Activated B cell treated with CpG ODN at 0.5 μM for 24 hours (primary cell): ENCODE measurements around the gene ME1. TPM values are rescaled to one million over a fixed set of nuclear protein-coding genes. Genes with fewer than 3 reads are reported as not detected.

ENCODE experiments used
- ATAC-seq: fragments of 200-7000 bp; cut with Tn5 transposase; one replicate; pipeline ENCODE4 v1.10.0; 2021; ENCODE audit warnings: low read depth, mild to moderate bottlenecking, moderate library complexity
- CTCF ChIA-PET: fragments of 350-600 bp; sonication (Branson Sonifier 250); formaldehyde crosslinking; loops from one replicate; lab custom pipeline; 2021; ENCODE audit warnings: antibody characterized with exemption; lab: Charles Lee
- POLR2A ChIA-PET: fragments of 350-600 bp; sonication (Branson Sonifier 250); formaldehyde crosslinking; loops from one replicate; lab custom pipeline; 2021; ENCODE audit warnings: antibody characterized with exemption; lab: Charles Lee
- DNase-seq: peaks from one replicate; pipeline ENCODE4 v3.0.0; 2022
- H3K27ac Mint-ChIP-seq: one replicate; pipeline ENCODE4 v1.8.0; 2020; ENCODE audit warnings: mixed read lengths
- H3K27me3 Mint-ChIP-seq: one replicate; pipeline ENCODE4 v1.8.0; 2021; ENCODE audit warnings: mixed read lengths
- H3K36me3 Mint-ChIP-seq: one replicate; pipeline ENCODE4 v1.8.0; 2021; ENCODE audit warnings: low read depth, mixed read lengths
- H3K4me1 Mint-ChIP-seq: one replicate; pipeline ENCODE4 v1.8.0; 2021; ENCODE audit warnings: mixed read lengths
- H3K4me3 Mint-ChIP-seq: one replicate; pipeline ENCODE4 v1.8.0; 2020; ENCODE audit warnings: mild to moderate bottlenecking, mixed read lengths
- H3K9me3 Mint-ChIP-seq: one replicate; pipeline ENCODE4 v1.8.0; 2020; ENCODE audit warnings: mixed read lengths
- CTCF ChIP-seq: fragments of 200-600 bp; IDR thresholded peaks from one replicate; pipeline ENCODE4 v1.8.0; 2022; ENCODE audit warnings: antibody characterized with exemption, mild to moderate bottlenecking
- intact Hi-C: fragments of 100-400 bp; cut with micrococcal nuclease; formaldehyde crosslinking; loops from one replicate; pipeline ENCODE4 v1.15.1; 2024
- total RNA-seq: library from RNA; stranded (reverse); gene quantifications from 2 replicates; pipeline ENCODE4 v1.2.3, GENCODE V29; 2022

The ME1 gene
- total RNA-seq, 1 donor from 2014 or later, result not detected

- no peak overlapping the region for H3K27ac Mint-ChIP-seq
- DNase-seq, result no peak
- CTCF ChIA-PET, result interaction anchor here (0.9 kb wide), 1 partner anchor 16 kb away, joined by 3 read pairs; no protein-coding TSS in a partner anchor
- ATAC-seq, result no peak
- H3K4me3 Mint-ChIP-seq, result no peak overlapping the region
- POLR2A ChIA-PET, result no interaction called here
- no peaks in the 10 kb centered on the region for H3K9me3 Mint-ChIP-seq
- no peaks in the 10 kb centered on the region for H3K36me3 Mint-ChIP-seq
- TF ChIP-seq CTCF, result no peak
- H3K4me1 Mint-ChIP-seq, result peaks cover 22% of the 10 kb centered on the region
- intact Hi-C loops, result loop anchor here (10.0 kb wide), 1 partner anchor 656 kb away; the partner anchor contains the start of genes CYB5R4 and RIPPLY2
- no peaks in the 10 kb centered on the region for H3K27me3 Mint-ChIP-seq
Observed at GRCh38 chr6:83198486-83199172, 232.2 kb downstream of the ME1 start.

- peak overlapping the region; percentile 96 for H3K4me3 Mint-ChIP-seq
- no peak for TF ChIP-seq CTCF
- ChIA-PET POLR2A (interaction anchor here (0.6 to 1.1 kb wide), 5 partner anchors 10 to 948 kb away, joined by 3 to 4 read pairs (median 4); partner anchors contain the start of genes DOP1A and UBE3D), CTCF (interaction anchor here (0.9 to 1.3 kb wide), 4 partner anchors 21 to 128 kb away, joined by 3 to 5 read pairs (median 3); partner anchors contain the start of genes DOP1A and UBE3D)
- H3K9me3 Mint-ChIP-seq, result no peaks in the 10 kb centered on the region
- H3K27me3 Mint-ChIP-seq, result no peaks in the 10 kb centered on the region
- peaks cover 11% of the 10 kb centered on the region for H3K36me3 Mint-ChIP-seq
- ATAC-seq (no peak), DNase-seq (peak; percentile 25)
- H3K4me1 Mint-ChIP-seq, result peaks cover 33% of the 10 kb centered on the region
- intact Hi-C loops, result loop anchor here (1.0 to 10.0 kb wide), 6 partner anchors 21 to 1442 kb away; partner anchors contain the start of genes CEP162, CYB5R4, DOP1A and IBTK
- H3K27ac Mint-ChIP-seq, result peak overlapping the region; percentile 37
Observed at GRCh38 chr6:83193747-83194566, 236.9 kb downstream of the ME1 start.

- POLR2A ChIA-PET, result interaction anchor here (0.6 to 1.0 kb wide), 4 partner anchors 19 to 947 kb away, joined by 3 to 4 read pairs (median 4); partner anchors contain the start of genes DOP1A and UBE3D
- peaks cover 31% of the 10 kb centered on the region for H3K4me1 Mint-ChIP-seq
Observed at GRCh38 chr6:83192871-83193746, 237.7 kb downstream of the ME1 start, which contains the start of the genes PGM3 and RWDD2A. PGM3 (minus strand) TSS chr6:83193265; CDS start chr6:83191012, 2,253 bp downstream. RWDD2A (plus strand) TSS chr6:83193357; CDS start chr6:83194452, 1,095 bp downstream.

More at GRCh38 chr6:83192871-83193746, 237.7 kb downstream of the ME1 start, which contains the start of the genes PGM3 and RWDD2A:
- Mint-ChIP-seq H3K27me3 (no peaks in the 10 kb centered on the region), H3K36me3 (peaks cover 17% of the 10 kb centered on the region), H3K9me3 (no peaks in the 10 kb centered on the region), H3K27ac (peak within 1 kb of the TSS; percentile 91), H3K4me3 (peak within 1 kb of the TSS; percentile 96)
- intact Hi-C loops, result loop anchor here (1.0 to 10.0 kb wide), 6 partner anchors 22 to 1441 kb away; partner anchors contain the start of genes CEP162, CYB5R4, DOP1A and IBTK
- TF ChIP-seq CTCF, result no peak
- CTCF ChIA-PET, result interaction anchor here (1.3 kb wide), 1 partner anchor 127 kb away, joined by 5 read pairs; the partner anchor contains the start of gene UBE3D
- DNase-seq (peak; percentile 91), ATAC-seq (peak; percentile 97)
